A549 treated with AZD2906 at 1 μM for 4 hours (cell line): ENCODE results near the gene PCA3. TPM values are rescaled to one million over a fixed set of nuclear protein-coding genes. Genes with fewer than 3 reads are reported as not detected.

ENCODE experiments used
- total RNA-seq: library from RNA; stranded (reverse); fragments of 200-300 nt; extraction: Qiagen RNA extraction; gene quantifications from 5 replicates; pipeline ENCODE4 v1.2.3, GENCODE V29; 2022

The PCA3 gene
- not detected in 5 replicates for total RNA-seq

DNA sequence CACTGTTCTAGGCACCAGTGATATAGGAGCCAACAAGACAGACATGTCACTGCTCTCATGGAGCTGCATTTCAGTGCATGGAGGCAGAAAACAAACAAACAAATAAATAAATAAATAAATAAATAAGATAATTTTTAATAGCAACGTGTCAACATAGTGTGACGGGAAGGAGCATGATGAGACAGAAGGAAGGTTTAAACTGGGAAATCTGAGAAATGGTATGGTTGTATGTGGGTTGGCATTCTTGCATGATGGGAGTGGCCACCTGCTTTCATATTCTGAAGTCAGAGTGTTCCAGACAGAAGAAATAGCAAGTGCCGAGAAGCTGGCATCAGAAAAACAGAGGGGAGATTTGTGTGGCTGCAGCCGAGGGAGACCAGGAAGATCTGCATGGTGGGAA is at the start of gene PCA3:
TSS of gene PCA3 (plus strand) at position 301 of the 400 bp plus-strand sequence.

Other genes starting within 250 kb of the PCA3 start
- 0.03 to 0.07 TPM (median 0.05 TPM) in 4 of 5 replicates, not detected in the other for gene PRUNE2, start 141.7 kb downstream of the PCA3 start, total RNA-seq